Stimulated activated CD8-positive, alpha-beta memory T cell treated with anti-CD3 and anti-CD28 coated beads, Interleukin-2, amount 100 ng/mL, for 1 hour (primary cell): ENCODE data around the gene ANO6.

ENCODE experiments used
- DNase-seq, 2 donors: peaks; one replicate each; pipeline ENCODE4 v3.0.0-alpha.2; 2020; ENCODE audit warnings: low read depth in 2 of 2

Gene ANO6

GRCh38 chr12:45406988-45407850, 191.3 kb downstream of the ANO6 start:
- no peak for DNase-seq

GRCh38 chr12:45407981-45408728, 192.3 kb downstream of the ANO6 start:
- DNase-seq = no peak

- DNase-seq = no peak
Observed at GRCh38 chr12:45408729-45409114, 192.8 kb downstream of the ANO6 start.

GRCh38 chr12:45409966-45410365, 194.1 kb downstream of the ANO6 start:
- no peak for DNase-seq

GRCh38 chr12:45411626-45412025, 195.7 kb downstream of the ANO6 start:
- no peak for DNase-seq

- no peak for DNase-seq
Observed at GRCh38 chr12:45415393-45415817, 199.5 kb downstream of the ANO6 start.

- no peak for DNase-seq
Observed at GRCh38 chr12:45416126-45416525, 200.2 kb downstream of the ANO6 start.

- no peak for DNase-seq
Observed at GRCh38 chr12:45418520-45418919, 202.6 kb downstream of the ANO6 start.

GRCh38 chr12:45419317-45419814, 203.5 kb downstream of the ANO6 start:
- DNase-seq = no peak

- no peak for DNase-seq
Observed at GRCh38 chr12:45421736-45422135, 205.8 kb downstream of the ANO6 start.

- DNase-seq = no peak
Observed at GRCh38 chr12:45423931-45424330, 208.0 kb downstream of the ANO6 start.

- DNase-seq = no peak
Observed at GRCh38 chr12:45425426-45425825, 209.5 kb downstream of the ANO6 start.

GRCh38 chr12:45426294-45426693, 210.4 kb downstream of the ANO6 start:
- no peak for DNase-seq

- no peak for DNase-seq
Observed at GRCh38 chr12:45427042-45427441, 211.1 kb downstream of the ANO6 start.

GRCh38 chr12:45429831-45430230, 213.9 kb downstream of the ANO6 start:
- DNase-seq = no peak

- no peak for DNase-seq
Observed at GRCh38 chr12:45431126-45431525, 215.2 kb downstream of the ANO6 start.

GRCh38 chr12:45432710-45433109, 216.8 kb downstream of the ANO6 start:
- no peak for DNase-seq

- no peak for DNase-seq
Observed at GRCh38 chr12:45433441-45433868, 217.6 kb downstream of the ANO6 start.

GRCh38 chr12:45434094-45434493, 218.2 kb downstream of the ANO6 start:
- DNase-seq = no peak

- no peak for DNase-seq
Observed at GRCh38 chr12:45435945-45436710, 220.2 kb downstream of the ANO6 start.

- no peak for DNase-seq
Observed at GRCh38 chr12:45439039-45439438, 223.1 kb downstream of the ANO6 start.

GRCh38 chr12:45446013-45446412, 230.1 kb downstream of the ANO6 start:
- no peak for DNase-seq
